Mammary epithelial cell (primary cell): Measurements from ENCODE around the gene ITM2C.

Experiments used
- CTCF ChIP-seq, 2 donors: IDR thresholded peaks in 1 of 2; conservative IDR thresholded peaks in 1 of 2; 2 replicates each; pipeline ENCODE4 v1.5.1; 2011 to 2012; ENCODE audit warnings: inconsistent platforms in 2 of 2, low read length in 2 of 2, mild to moderate bottlenecking in 2 of 2, control low read depth in 1 of 2, low read depth in 1 of 2; ENCODE audit not compliant: insufficient read depth in 1 of 2; ENCODE audit errors: extremely low read depth in 1 of 2
- EZH2 ChIP-seq: IDR thresholded peaks from 2 replicates; pipeline ENCODE4 v1.6.1; 2012; ENCODE audit warnings: low read length, inconsistent platforms, borderline replicate concordance

GRCh38 chr2:230914886-230915285, 50.1 kb downstream of the ITM2C start:
- no peak for TF ChIP-seq CTCF (conservative IDR thresholded peaks at IDR 0.05 in 1 of 2, IDR thresholded peaks at IDR 0.05 in 1 of 2; ENCODE audit: extremely low read depth in 1 of 2, insufficient read depth in 1 of 2, low read depth in 1 of 2, low read length in 2 of 2)
- no peak for TF ChIP-seq EZH2
